Endothelial cell of umbilical vein (primary cell): ENCODE results near the gene MRAS. TPM values are rescaled to one million over a fixed set of nuclear protein-coding genes. Genes with fewer than 3 reads are reported as not detected.

ENCODE experiments used
- BruUV-seq: library from RNA; stranded (reverse); fragments of 400-500 nt; replicated peaks from 2 replicates; lab custom pipeline; 2021; lab: Mats Ljungman, UMichigan
- CTCF ChIA-PET: fragments of 300-600, 350-600 bp; sonication (Branson Sonifier 250); formaldehyde crosslinking; loops from one replicate; lab custom pipeline; 2021; ENCODE audit warnings: antibody characterized with exemption, inconsistent platforms; lab: Charles Lee
- POLR2A ChIA-PET: fragments of 300-600, 350-600 bp; sonication (Branson Sonifier 250); formaldehyde crosslinking; loops from one replicate; lab custom pipeline; 2021; ENCODE audit warnings: antibody characterized with exemption, inconsistent platforms; lab: Charles Lee
- DNase-seq: peaks from one replicate; pipeline ENCODE4 v3.0.0-alpha.2; 2011; ENCODE audit warnings: low read depth, low spot score
- FAIRE-seq: peaks from 2 replicates; lab custom pipeline; 2011; peaks lifted over from hg19 to GRCh38; lab: Jason Lieb, UNC
- H2AFZ ChIP-seq: 2 replicates; pipeline ENCODE4 v1.6.0; 2012; ENCODE audit warnings: low read depth, low read length, control low read depth, inconsistent platforms
- H3K27ac ChIP-seq: 2 replicates; pipeline ENCODE4 v1.5.1; 2011; ENCODE audit warnings: low read depth, mild to moderate bottlenecking, control low read depth, low read length, moderate library complexity; ENCODE audit not compliant: insufficient read depth
- H3K27me3 ChIP-seq, 2 experiments: 2 replicates each; pipeline versions ENCODE4 v1.6.0 to v1.6.1; 2011; ENCODE audit warnings: low read length in 2 of 2, mixed read lengths in 1 of 2; ENCODE audit not compliant: control insufficient read depth in 2 of 2, insufficient read depth in 2 of 2
- H3K36me3 ChIP-seq, 2 experiments: 2 replicates in 1 of 2; 3 replicates in 1 of 2; pipeline ENCODE4 v1.5.1; 2011; ENCODE audit warnings: low read length in 2 of 2, mild to moderate bottlenecking in 1 of 2, moderate library complexity in 1 of 2; ENCODE audit not compliant: control insufficient read depth in 2 of 2, insufficient read depth in 2 of 2; ENCODE audit errors: extremely low read depth in 1 of 2
- H3K4me1 ChIP-seq: 3 replicates; pipeline ENCODE4 v1.5.1; 2011; ENCODE audit warnings: mild to moderate bottlenecking, low read length; ENCODE audit not compliant: control insufficient read depth, insufficient read depth; ENCODE audit errors: extremely low read depth
- H3K4me2 ChIP-seq: 2 replicates; pipeline ENCODE4 v1.6.1; 2011; ENCODE audit warnings: low read length, control low read depth, mixed read lengths; ENCODE audit not compliant: insufficient read depth
- H3K4me3 ChIP-seq, 3 experiments: fragments of 200-600 bp in 1 of 3; sonication (generic), shearing (Covaris generic) in 1 of 3; replicated peaks in 1 of 3; 2 replicates each; pipeline ENCODE4 v1.5.1; 2011 to 2016; ENCODE audit warnings: control low read depth in 3 of 3, low read length in 3 of 3, mild to moderate bottlenecking in 2 of 3, inconsistent platforms in 1 of 3, low read depth in 1 of 3, moderate library complexity in 1 of 3; ENCODE audit not compliant: insufficient read depth in 1 of 3
- H3K79me2 ChIP-seq: 2 replicates; pipeline ENCODE4 v1.6.0; 2012; ENCODE audit warnings: low read length, inconsistent platforms; ENCODE audit not compliant: control insufficient read depth, insufficient read depth
- H3K9ac ChIP-seq: replicated peaks from 2 replicates; pipeline ENCODE3; 2011; ENCODE audit warnings: low read length, control low read depth; ENCODE audit not compliant: insufficient read depth; ENCODE audit errors: extremely low read depth
- H3K9me1 ChIP-seq: replicated peaks from 3 replicates; pipeline ENCODE4 v1.6.0; 2011; ENCODE audit warnings: mild to moderate bottlenecking, low read length; ENCODE audit not compliant: control insufficient read depth, insufficient read depth; ENCODE audit errors: extremely low read depth
- H3K9me3 ChIP-seq: replicated peaks from 2 replicates; pipeline ENCODE4 v1.5.1; 2012; ENCODE audit warnings: low read length, inconsistent platforms; ENCODE audit not compliant: control insufficient read depth, insufficient read depth
- H4K20me1 ChIP-seq: replicated peaks from 2 replicates; pipeline ENCODE3; 2011; ENCODE audit warnings: mild to moderate bottlenecking, low read length; ENCODE audit not compliant: control insufficient read depth, insufficient read depth; ENCODE audit errors: extremely low read depth
- CTCF ChIP-seq, 2 donors: IDR thresholded peaks; 1 replicate in 1 of 2; 2 replicates in 1 of 2; pipeline ENCODE4 v1.5.1; 2011; ENCODE audit warnings: low read length in 2 of 2, mild to moderate bottlenecking in 2 of 2, moderate library complexity in 2 of 2, control low read depth in 1 of 2, inconsistent platforms in 1 of 2, low read depth in 1 of 2; ENCODE audit not compliant: insufficient read depth in 1 of 2; ENCODE audit errors: extremely low read depth in 1 of 2
- EZH2 ChIP-seq: IDR thresholded peaks from 2 replicates; pipeline ENCODE4 v1.6.1; 2012; ENCODE audit warnings: borderline replicate concordance, low read depth, mild to moderate bottlenecking, moderate library complexity, low read length, inconsistent platforms; ENCODE audit not compliant: severe bottlenecking
- FOS ChIP-seq: IDR thresholded peaks from 2 replicates; pipeline ENCODE4 v1.6.1; 2011; ENCODE audit warnings: mild to moderate bottlenecking, low read length, moderate library complexity, borderline replicate concordance; ENCODE audit not compliant: insufficient read depth
- GATA2 ChIP-seq: IDR thresholded peaks from 2 replicates; pipeline ENCODE4 v1.7.0; 2011; ENCODE audit warnings: low read depth, mild to moderate bottlenecking, moderate library complexity, mixed read lengths, low read length; ENCODE audit not compliant: insufficient read length, insufficient read depth
- JUN ChIP-seq: IDR thresholded peaks from 2 replicates; pipeline ENCODE4 v1.6.1; 2011; ENCODE audit warnings: borderline replicate concordance, low read depth; ENCODE audit not compliant: insufficient read length, insufficient read depth
- MAX ChIP-seq: IDR thresholded peaks from 2 replicates; pipeline ENCODE4 v1.6.1; 2011; ENCODE audit not compliant: insufficient read depth, insufficient read length
- MYC ChIP-seq: IDR thresholded peaks from one replicate; pipeline ENCODE4 v1.6.1; 2011; ENCODE audit warnings: mild to moderate bottlenecking, low read depth, low read length
- POLR2A ChIP-seq: IDR thresholded peaks from 2 replicates; pipeline ENCODE4 v1.6.1; 2012; ENCODE audit warnings: low read depth, mild to moderate bottlenecking, control low read depth, low read length
- dilution Hi-C: fragments of 300-500 bp; cut with MboI; formaldehyde crosslinking; loops from one replicate; pipeline ENCODE4 v1.15.0; 2019; ENCODE audit warnings: low sequenced_read_pairs; ENCODE audit not compliant: extremely low pct_ligation_motif_present
- intact Hi-C: fragments of 100-400 bp; cut with micrococcal nuclease; formaldehyde crosslinking; loops from one replicate; pipeline ENCODE4 v1.10.0; 2022
- polyA plus RNA-seq, 4 experiments: library from polyadenylated mRNA; depleted of rRNA in 3 of 4; stranded (reverse) in 3 of 4; unstranded in 1 of 4; fragments of >200 nt; gene quantifications; 2 replicates each; pipeline versions ENCODE4 v1.2.1 to v1.2.3, GENCODE V29; 2011 to 2012; ENCODE audit warnings: missing spikeins in 1 of 4
- total RNA-seq: library from RNA; stranded (reverse); gene quantifications from 2 replicates; pipeline ENCODE4 v1.2.3, GENCODE V29; 2021

MRAS gene
- total and polyA plus RNA-seq, 2 donors (not counting 3 experiments of a cell fraction or from before 2014, with no cell fraction given) = 14.6 to 16.5 TPM

GRCh38 chr3:138370321-138370720 is 21.9 kb downstream of the MRAS start:
- POLR2A ChIA-PET = no interaction called here

More at GRCh38 chr3:138370321-138370720, 21.9 kb downstream of the MRAS start:
- Histone ChIP-seq H3K4me3 (no peak overlapping the region), H2AFZ (no peak overlapping the region), H3K4me2 (no peak overlapping the region), H3K27ac (no peak overlapping the region), H3K9me3 (no peaks in the 10 kb centered on the region), H4K20me1 (no peaks in the 10 kb centered on the region), H3K4me1 (no peaks in the 10 kb centered on the region), H3K36me3 (no peaks in the 10 kb centered on the region), H3K9ac (no peak overlapping the region), H3K79me2 (no peaks in the 10 kb centered on the region), H3K27me3 (no peaks in the 10 kb centered on the region), H3K9me1 (no peaks in the 10 kb centered on the region)
- intact Hi-C loops (no loop called here), dilution Hi-C loops (no loop called here)
- FAIRE-seq (no peak), DNase-seq (no peak)
- BruUV-seq = no TSS peak
- CTCF ChIA-PET = no interaction called here
- TF ChIP-seq MAX (no peak), POLR2A (no peak), CTCF (IDR thresholded peaks at IDR 0.05; ENCODE audit: extremely low read depth in 1 of 2, insufficient read depth in 1 of 2, low read depth in 1 of 2, low read length in 2 of 2) (no peak), JUN (no peak), GATA2 (no peak), FOS (no peak), EZH2 (no peak), MYC (no peak)
